HG03442 (cell line): ENCODE data around the gene SPEG.
"Not testable (repeated sequence)": the region's sequence is repeated elsewhere in the genome, so short reads cannot be mapped to it uniquely, and the experiment has no call there.

Source experiments
- ATAC-seq: cut with Tn5 transposase; IDR thresholded peaks from one replicate; pipeline ENCODE4 v1.9.1; 2021; ENCODE audit warnings: mild to moderate bottlenecking, moderate library complexity; ENCODE audit not compliant: unreplicated experiment

Gene SPEG

DNA sequence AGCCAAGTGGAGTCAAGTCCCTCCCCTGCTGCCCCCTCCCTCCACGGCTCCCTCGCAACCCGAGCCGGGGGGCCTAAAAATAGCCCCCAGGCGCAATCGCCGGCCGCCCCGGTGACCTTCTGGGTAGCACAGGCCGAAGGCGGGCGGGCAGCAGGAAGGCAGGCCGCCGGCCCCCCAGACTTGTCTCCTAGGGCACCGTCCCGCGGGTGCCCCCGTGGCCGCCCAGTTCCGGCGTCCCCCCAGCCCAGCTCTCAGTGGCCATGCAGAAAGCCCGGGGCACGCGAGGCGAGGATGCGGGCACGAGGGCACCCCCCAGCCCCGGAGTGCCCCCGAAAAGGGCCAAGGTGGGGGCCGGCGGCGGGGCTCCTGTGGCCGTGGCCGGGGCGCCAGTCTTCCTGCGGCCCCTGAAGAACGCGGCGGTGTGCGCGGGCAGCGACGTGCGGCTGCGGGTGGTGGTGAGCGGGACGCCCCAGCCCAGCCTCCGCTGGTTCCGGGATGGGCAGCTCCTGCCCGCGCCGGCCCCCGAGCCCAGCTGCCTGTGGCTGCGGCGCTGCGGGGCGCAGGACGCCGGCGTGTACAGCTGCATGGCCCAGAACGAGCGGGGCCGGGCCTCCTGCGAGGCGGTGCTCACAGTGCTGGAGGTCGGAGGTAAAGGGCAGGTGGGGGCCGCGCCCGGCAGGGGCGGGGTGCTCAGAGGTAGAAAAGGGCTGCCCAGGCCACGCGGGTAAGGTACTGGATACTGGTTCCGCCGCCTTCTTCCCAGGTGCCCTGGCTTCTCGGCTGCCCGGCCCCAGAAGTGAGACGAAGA is at the start of gene SPEG:
Gene SPEG (plus strand): TSS at position 126 of the 808 bp plus-strand sequence. CDS start 135 bp downstream, at position 261.
- ATAC-seq: no peak

GRCh38 chr2:219384859-219385258 is 49.8 kb upstream of the SPEG start:
- ATAC-seq: no peak

DNA sequence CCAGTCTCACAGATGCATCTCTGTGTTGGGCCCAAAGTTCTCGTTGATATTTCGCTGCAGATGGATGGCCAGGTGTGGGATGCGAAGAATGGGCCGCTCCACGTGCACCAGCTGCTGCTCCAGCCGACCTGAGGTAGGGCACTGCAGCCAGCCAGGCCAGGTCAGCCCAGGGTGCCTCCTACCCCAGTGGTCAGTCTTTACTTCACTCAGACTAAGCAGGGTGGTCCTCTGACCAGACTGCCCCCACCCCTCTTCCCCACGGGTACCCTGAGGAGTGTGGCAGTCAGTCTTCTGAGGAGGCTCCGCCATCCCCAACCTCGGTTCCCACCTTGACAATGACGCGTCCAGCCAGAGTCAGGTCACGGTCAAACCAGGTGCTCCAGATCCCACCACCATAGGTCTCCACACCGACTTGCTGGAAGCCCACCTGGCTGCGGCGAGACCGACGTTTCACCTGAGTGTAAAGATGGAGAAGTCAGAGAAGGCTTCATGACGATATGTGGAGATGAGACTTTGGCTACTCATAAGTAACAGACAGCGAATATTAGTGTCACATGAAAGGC is 48.6 kb upstream of the SPEG start:
- no peak for ATAC-seq

- ATAC-seq: no peak
Measured at GRCh38 chr2:219386532-219387280, 47.9 kb upstream of the SPEG start.

DNA sequence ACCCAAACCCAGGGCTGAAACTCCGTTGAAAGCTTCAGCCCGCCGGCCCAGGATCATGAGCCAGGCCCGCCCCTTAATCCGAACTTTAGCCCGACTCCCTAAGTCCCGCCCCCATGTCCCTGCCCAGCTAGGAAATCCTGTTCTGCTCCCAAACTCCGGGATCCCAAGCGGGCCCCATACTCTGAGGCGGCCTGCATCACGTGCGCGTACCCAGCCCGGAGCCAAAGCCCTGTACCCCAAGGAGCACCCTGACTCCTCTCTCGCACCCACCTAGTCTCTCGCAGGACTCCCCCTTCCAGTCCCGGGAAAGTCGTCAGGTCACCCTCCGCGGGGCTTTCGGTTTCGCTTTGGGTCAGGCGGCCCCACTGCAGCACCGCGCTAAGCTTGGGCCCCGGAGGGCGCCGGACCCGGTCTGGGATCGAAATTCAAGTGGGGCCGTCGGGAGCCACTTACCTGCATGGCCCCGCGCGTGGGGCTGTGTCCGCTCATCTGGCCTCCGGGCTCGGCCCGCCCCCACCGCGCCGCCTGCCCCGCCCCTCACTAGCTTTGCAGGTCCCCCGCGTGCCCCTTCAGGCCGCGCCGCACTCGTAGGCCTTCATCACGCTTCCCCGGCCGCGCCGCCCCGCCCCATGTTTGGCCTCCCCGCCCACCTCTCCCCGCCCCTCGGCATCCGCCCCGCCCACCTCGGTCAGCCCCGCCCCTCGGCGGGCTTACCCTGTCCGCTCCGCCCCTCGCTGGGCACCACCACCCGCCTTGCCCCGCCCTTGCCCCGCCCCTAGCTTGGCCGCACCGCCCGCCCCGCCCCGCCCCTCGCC is 47.1 kb upstream of the SPEG start, which contains the start of gene DNPEP:
Gene DNPEP (minus strand): TSS at position 607 of the 815 bp plus-strand sequence. CDS start 118 bp downstream, at position 489.
- ATAC-seq: peak; percentile 63

GRCh38 chr2:219388121-219388906 is 46.3 kb upstream of the SPEG start:
- peak; percentile 79 for ATAC-seq

DNA sequence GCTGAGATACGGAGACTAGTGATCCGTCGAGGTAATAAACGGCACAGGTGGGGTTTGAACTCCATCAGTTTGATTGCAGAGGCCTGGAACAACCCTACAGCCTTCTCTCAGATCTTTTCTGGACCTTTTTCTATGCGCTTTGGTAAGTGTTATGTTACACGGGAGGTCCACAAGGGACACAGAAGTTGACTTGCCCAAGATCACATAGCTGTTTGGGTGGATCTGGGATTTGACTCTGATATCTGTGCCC is 45.8 kb upstream of the SPEG start:
- no peak for ATAC-seq

DNA sequence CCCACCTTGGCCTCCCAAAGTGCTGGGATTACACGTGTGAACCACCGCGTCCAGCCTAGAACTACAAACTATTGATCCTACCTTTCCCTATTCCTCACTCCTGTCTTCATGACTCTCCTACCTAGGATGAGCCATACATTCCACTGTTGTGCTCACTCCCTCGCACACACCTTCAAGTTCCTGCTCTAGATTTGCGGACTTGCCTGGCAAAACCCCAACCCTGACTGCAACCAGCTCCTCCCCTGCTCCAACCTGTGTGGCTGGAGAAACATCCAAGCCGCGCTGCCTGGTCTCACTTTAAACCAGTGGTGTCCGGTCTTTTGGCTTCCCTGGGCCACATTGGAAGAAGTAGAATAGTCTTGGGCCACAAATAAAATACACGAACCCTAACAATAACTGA is 41.9 kb upstream of the SPEG start:
- ATAC-seq: no peak

DNA sequence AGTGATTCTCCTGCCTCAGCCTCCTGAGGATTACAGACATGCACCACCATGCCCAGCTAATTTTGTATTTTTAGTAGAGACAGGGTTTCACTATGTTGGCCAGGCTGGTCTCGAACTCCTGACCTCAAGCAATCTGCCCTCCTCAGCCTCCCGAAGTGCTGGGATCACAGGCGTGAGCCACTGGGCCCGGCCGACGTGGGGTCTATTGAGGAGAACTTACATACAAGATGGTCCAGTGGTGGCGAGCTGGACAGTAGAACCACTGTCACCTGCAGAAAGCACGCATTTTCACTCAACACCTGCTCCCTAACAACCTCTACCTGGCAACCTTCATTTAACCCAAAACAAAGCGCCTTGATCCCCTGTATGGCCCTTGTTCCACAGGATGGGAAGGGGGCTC is 39.6 kb upstream of the SPEG start:
- ATAC-seq: not testable (repeated sequence)

GRCh38 chr2:219395609-219396008 is 39.0 kb upstream of the SPEG start:
- ATAC-seq: no peak

DNA sequence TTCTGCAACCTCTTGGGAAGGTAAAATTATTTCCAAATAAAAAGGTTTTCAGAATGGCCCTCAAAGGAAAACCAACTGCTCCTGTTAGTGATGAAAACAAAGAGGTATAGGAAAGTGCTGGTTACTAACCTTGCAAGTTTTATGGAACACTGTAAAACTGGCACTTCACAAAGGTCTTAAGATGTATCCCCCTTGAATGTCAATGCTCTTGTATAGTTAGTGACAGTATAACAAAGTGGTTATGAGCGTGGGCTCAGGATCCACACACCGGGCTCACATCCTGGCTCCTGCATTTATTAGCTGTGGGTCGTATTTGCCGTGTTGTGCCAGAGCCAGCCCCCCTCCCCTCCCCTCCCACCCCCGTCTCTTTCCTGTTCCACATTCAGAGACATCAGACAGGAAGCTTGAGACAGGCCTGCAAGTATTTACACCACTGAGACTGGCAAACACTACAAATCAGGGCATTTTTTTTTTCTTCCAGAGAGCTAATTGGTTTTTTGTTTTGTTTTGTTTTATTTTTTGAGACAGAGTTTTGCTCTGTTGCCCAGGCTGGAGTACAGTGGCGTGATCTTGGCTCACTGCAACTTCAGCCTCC is 37.7 kb upstream of the SPEG start:
- no peak for ATAC-seq

DNA sequence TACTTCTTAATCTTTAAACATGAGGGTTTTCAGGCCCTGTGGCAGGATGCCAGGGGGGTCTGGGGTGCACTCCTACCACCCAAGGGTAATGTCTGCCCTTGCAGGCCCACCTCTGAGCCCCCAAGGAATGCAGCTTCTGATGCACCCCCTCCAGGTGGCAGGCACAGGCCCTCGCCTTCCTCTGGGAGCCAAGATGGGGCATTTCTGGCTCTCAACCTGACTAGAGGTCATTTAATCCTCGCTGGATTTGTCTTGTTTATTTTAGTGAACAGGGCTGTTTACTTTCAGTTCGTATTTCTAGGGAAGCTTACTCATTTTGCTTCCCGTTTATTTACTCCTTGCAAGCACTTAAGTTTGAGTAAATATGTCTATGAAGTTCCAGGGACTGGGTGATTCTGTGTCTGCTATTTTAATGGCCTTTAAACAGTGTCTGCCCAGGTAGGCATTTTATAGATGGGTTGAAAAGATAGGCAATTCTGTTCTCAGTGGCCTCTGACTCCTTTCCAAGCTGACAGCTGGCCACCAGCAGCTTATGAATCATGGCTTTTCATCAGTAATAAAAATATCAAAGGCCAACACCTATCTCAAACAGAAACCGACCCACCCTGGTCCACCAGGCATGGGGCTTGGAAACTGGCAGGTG is 35.8 kb upstream of the SPEG start:
- ATAC-seq: no peak

DNA sequence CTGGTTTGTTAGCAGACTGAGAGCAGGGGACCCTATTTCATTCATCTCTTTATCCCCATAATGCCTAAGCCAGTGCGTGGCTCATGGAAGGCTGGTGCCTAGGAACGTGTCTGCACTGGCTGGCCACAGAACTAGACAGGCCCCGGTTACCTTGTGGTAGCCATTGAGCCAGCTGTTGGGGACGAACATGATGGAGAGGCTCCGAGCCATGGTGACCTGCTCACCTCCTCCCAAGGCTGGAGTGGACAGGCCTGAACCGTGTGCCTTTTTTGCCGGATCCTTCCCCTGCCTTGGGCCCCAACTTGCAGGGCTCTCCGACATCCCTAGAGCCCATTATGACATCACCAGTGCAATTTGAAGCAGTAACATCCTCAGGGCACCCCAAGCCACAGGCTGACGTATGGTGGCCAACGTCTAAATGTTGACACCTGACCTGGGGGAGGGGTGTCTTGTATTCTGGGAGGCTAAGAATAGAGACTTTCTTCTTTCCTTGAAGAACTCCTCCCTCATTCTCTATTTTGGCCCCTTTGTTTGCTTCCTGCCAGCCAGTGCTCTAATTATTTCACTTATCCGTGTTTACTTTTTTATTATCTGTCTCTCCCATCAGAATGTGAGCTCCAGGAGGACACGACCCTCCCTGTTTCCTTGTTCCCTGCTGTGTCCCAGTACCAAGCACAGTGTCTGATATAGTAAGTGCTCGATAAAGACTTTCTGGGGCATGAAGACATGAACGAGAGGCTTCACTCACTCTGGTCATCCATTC is 34.7 kb upstream of the SPEG start:
- ATAC-seq: no peak

- ATAC-seq: no peak
Measured at GRCh38 chr2:219400562-219400961, 34.1 kb upstream of the SPEG start.

- no peak for ATAC-seq
Measured at GRCh38 chr2:219401606-219402005, 33.0 kb upstream of the SPEG start.

DNA sequence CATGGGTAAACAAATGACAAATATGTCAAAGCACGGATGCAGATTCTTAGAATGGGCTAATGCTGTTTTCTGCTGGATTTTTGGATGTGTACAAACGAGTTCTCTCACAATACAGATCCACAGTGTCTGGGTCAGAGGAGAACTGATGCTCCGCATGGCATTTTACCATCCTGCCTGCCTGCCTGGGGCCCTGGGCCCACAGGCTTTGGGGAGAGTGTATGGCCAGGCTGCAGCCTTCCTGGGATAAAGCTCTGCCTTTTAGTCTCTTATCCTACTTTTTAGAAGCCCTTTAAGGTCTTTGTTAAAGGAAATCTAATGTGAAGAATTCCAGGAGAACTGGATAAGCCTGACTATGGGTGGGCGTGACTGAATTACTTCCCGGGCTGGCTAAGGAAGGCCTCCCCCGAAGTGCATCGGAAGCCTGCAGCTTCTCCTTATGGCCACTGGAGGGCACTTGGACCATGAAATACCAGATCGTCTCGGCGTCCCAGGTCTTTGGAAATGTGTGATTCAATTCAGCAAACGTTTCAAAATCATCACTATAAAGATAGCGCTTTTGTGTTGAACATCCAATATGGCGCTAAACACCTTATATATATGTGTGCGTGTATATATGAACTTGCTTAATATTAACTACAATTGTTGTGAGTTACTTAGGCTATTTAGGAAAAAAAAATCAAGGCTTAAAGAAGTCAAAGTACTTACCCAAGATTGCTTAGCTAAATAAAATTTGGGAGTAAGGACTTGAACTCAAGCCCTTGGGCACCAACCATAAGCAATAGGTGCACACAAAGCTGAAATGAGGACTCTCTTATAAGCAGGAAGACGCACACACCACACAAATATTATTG is 31.8 kb upstream of the SPEG start:
- ATAC-seq: peak; percentile 77

- no peak for ATAC-seq
Measured at GRCh38 chr2:219403861-219404260, 30.8 kb upstream of the SPEG start.
